GM12874 (cell line): ENCODE results near the gene TRUB2.

Experiments
- TF ChIP-seq, protein P1 (sequence below): IDR thresholded peaks from 2 replicates; pipeline ENCODE4 v1.5.1; 2011; ENCODE audit warnings: low read depth, mild to moderate bottlenecking, control low read depth, low read length, moderate library complexity; ENCODE audit not compliant: insufficient read depth

TRUB2 gene

DNA sequence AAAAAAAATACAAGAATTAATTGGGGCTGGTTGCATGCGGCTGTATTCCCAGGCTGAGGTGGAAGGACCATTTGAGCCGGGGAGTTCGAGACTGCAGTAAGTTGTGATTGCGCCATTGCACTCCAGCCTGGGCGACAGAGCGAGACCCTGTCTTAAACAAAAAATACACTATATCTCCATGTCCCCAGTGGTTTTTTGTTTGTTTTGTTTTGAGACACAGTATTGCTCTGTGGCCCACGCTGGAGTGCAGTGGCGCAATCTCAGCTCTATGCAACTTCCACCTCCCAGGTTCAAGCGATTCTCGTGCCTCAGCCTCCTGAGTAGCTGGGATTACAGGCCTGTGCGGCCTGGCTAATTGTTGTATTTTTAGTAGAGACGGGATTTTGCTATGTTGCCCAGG is 1.5 kb upstream of the TRUB2 start:
- TF ChIP-seq, protein P1, sequence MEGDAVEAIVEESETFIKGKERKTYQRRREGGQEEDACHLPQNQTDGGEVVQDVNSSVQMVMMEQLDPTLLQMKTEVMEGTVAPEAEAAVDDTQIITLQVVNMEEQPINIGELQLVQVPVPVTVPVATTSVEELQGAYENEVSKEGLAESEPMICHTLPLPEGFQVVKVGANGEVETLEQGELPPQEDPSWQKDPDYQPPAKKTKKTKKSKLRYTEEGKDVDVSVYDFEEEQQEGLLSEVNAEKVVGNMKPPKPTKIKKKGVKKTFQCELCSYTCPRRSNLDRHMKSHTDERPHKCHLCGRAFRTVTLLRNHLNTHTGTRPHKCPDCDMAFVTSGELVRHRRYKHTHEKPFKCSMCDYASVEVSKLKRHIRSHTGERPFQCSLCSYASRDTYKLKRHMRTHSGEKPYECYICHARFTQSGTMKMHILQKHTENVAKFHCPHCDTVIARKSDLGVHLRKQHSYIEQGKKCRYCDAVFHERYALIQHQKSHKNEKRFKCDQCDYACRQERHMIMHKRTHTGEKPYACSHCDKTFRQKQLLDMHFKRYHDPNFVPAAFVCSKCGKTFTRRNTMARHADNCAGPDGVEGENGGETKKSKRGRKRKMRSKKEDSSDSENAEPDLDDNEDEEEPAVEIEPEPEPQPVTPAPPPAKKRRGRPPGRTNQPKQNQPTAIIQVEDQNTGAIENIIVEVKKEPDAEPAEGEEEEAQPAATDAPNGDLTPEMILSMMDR = no peak

DNA sequence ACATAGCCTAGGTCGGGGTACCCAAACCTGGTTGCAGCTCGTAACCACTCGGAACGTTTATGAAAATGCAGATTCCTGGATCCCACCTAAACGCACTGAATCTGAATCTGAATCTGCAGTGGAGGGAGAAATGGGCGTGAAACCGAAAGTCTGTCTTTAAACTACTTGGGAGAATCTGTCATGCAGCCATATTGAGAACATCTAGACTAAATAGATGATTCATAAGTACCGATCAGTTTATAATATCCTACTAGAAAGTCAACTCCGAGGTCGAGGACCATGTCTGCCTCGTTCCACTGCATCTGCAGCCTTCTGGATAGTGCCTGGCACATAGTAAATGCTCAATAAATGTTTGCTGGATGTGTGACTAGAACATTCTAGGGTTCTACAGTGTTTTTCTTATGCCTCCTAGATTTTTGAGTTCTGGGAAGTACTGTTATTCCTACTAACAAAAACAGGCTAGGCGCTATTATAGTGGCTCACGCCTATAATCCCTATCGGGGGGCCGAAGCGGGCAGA is 1.0 kb upstream of the TRUB2 start:
- TF ChIP-seq, protein P1 = no peak

DNA sequence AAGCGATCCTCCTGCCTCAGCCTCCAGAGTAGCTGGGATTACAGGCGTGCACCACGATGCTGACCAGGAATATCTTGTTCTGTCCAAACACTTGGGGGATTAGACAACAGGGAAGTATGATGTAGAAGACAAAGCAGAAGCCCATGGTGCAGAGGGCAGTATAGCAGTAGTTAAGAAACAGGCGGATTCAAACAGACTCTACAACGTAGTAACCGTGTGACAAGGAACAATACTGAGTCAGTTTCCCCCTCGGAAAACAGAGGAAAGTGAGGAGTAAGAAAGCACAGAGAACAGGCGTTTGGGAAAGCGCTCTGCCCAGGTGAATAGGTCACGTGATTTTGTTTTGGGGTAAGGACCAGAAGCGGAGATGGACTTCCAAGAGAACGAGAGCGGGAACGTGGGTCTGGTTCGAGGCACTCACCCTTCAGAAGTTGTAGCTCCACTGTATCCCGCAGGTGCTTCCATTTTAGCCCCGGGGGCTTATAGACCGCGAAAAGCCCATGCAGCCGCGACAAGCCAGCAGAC is 306 bp downstream of the TRUB2 start:
- TF ChIP-seq, protein P1 = no peak

DNA sequence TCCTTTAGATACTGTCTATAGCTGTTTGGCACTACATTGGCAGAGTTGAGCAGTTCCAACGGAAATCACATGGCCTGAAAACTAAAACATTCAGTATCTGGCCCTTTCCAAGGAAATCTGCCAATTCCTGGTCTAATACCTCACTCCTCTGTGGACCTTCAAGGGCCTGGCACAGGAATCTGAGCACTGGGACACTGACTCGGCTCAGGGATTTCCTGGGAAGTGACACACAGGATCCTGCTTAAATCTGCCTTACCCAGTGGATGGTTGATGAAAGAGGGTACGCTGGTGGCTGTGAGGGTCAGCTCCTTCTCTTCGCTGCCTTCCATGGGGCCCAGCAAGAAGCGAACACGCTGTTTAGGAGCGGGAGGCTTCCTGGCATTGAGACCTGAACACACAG is 904 bp downstream of the TRUB2 start:
- TF ChIP-seq, protein P1 = no peak

DNA sequence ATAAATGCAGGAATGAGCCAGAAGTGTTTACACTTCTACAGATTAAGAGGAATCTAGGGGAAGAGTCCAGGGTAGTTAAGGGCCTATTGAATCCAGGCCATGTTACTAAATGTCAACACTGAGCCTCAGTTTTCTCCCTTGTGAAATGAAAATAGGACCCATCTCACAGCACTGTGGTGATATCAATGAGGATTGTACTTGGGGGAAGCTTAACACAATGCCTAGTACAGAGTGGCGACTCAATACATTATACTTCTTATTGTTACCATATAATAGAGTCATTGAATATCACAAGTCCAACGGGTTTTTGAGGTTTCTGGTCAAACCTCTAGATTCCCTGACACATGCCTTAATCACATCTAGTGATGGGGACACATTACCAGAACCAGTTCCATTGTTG is 4.6 kb downstream of the TRUB2 start:
- TF ChIP-seq, protein P1 = no peak

DNA sequence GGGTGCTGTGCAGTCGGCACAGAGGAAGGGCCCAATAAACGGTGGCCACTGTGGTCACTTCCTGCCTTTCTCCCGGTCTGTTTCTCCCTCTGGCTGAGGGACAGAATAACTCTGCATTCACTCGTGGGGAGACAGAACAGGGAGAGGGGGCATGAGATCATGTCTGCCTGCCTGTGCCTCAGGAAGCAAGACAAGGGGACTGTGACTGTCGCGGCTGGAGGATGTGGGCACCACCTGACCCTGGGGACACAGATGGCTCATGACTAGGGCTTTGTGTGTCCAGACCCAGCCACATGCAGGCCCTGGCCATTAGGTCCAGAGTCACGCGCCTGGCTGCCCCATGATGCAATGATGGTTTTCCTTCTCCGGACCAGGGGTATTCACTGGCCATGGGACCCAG is 5.8 kb downstream of the TRUB2 start:
- TF ChIP-seq, protein P1 = no peak

DNA sequence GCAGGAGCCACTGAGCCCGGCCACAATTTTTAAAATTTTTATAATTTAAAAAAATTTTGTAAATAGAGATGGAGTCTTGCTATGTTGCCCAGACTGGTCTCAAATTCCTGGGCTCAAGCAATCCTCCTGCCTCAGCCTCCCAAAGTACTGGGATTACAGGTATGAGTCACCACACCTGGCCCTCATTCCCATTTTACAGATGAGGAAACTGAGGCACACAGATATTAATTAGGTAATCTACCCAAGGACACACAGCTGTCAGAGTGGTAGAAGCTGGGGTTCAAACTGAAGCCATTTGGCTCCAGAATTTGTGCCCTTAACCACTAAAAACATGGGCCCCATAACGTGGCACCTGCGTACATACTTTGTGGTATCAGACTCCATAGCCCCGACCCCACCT is 7.5 kb downstream of the TRUB2 start:
- TF ChIP-seq, protein P1 = no peak
